Endometrial microvascular endothelial cells (primary cell): ENCODE measurements around the gene FAM216B. TPM values are rescaled to one million over a fixed set of nuclear protein-coding genes. Genes with fewer than 3 reads are reported as not detected.
"Not testable (repeated sequence)": the region's sequence is repeated elsewhere in the genome, so short reads cannot be mapped to it uniquely, and the experiment has no call there.

ENCODE experiments used
- in situ Hi-C: cut with HindIII; loops from 2 replicates; pipeline ENCODE4 v1.10.0; 2017; ENCODE audit warnings: low sequenced_read_pairs, low pct_unique_long_range_greater_than_20kb; ENCODE audit errors: inconsistent ontology term
- total RNA-seq: library from RNA; depleted of rRNA; stranded (reverse); fragments of >200 nt; gene quantifications from one replicate; pipeline ENCODE4 v1.2.3, GENCODE V29; 2015; ENCODE audit errors: inconsistent ontology term

Gene FAM216B
- total RNA-seq, 1 donor from 2014 or later: not detected

- in situ Hi-C loops: no loop called here
Measured at GRCh38 chr13:42769650-42770049, 11.7 kb upstream of the FAM216B start.

GRCh38 chr13:42776558-42776957 lies 4.8 kb upstream of the FAM216B start:
- in situ Hi-C loops: not testable (repeated sequence)

DNA sequence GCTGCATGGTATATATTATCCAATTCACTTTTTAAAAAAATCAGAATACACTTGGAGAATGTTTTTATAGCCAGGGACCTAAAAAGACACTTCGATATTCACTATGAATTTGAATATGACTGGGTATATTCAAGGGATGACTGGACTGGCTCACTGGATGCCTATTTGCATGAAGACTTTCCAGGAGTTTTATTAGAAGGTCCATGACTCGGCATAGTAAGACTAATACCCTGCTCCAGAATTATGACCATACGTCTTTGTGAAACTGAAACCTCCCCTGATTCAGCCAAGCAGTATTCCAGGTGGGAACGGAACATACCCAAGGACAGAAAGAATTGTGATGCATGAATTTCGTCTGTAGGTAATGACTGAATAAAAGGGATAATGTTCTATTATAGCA lies 3.9 kb upstream of the FAM216B start:
- in situ Hi-C loops: no loop called here

DNA sequence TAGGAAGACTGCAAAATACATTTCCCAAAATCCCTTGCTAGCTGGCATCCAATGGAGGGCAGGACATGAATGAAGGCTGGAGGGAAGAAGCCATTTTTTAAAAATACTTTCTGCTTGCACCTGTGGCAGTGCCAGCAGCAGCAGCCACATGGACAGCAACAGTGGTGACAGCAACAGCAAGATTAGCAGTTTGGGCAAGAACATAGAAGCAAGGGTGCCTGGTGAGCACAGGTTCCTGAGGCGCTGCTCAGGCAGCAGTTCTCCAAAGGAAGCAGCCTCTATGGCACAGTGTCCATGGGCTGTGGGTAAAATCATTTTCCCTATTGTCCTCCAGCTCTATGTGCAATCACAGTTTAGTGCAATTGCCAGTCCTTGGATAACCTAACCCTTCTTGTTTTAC lies 1.3 kb upstream of the FAM216B start:
- in situ Hi-C loops: no loop called here

GRCh38 chr13:42786715-42787114 lies 5.3 kb downstream of the FAM216B start:
- in situ Hi-C loops: no loop called here

DNA sequence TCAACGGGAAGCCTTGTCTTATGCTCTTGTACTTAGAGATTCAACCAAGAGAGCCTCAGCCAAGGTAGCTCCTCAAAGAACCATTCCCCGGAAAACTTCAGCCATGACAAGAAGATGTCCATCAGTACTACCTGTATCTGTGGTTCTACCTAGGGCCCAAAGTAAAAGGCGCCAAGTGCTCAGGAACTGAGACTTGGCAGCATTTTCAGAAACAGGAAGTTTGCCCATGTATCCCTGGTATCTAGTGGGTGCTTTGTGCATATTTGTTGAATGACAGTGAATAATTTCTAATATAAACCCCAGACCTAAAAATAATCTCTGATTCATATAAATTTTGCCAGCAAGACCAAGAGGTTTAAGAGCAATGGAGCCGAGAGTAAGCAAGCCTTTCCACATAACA lies 7.2 kb downstream of the FAM216B start:
- in situ Hi-C loops: no loop called here

DNA sequence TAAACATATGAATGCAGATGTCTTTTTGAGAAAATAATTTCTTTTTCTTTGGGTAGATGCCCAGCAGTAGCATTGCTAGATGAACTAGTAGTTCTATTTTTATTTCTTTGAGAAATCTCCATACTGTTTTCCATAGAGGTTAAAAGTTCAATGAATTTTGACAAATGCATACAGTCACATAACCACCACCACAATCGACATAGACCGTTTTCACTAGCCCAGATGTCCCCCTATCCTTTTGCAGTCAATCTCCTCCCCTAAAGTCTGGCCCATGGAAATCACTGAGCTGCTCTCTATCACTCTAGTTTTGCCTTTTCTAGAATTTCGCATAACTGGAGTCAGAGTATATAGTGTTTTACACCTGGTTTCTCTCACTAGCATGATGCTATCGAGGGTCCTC lies 10.8 kb downstream of the FAM216B start:
- in situ Hi-C loops: no loop called here

DNA sequence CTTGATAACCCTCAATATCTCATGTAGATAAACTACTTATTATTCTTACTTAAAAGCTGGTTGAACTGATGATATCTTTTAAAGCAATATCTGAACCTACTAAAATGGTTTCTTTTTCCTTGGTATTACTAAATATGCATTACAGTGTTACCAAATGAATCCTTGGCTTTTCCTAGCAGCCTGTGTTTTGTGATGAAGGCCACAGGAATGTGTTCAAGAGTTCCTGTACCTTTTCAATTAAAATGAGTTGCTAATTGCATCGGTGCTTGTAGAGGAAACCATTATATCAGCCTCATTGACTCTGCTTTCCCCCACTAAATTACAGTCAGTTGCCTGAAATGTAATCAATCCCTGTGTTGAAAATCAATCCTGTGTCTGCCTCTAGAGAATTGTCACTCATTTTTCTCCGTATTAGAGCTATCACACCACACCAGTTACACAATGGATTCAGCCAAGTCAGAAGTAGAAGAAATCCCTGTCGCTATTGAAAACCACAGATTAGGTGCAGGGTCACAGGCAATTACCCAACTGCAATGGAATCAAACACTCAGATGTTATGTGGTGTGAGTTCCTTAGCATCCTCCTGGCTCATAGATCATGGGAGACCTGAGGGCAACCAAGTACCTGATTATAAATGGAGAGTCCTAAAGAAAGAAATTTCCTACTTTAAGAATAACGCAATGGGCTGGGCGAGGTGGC lies 13.3 kb downstream of the FAM216B start:
- in situ Hi-C loops: no loop called here

DNA sequence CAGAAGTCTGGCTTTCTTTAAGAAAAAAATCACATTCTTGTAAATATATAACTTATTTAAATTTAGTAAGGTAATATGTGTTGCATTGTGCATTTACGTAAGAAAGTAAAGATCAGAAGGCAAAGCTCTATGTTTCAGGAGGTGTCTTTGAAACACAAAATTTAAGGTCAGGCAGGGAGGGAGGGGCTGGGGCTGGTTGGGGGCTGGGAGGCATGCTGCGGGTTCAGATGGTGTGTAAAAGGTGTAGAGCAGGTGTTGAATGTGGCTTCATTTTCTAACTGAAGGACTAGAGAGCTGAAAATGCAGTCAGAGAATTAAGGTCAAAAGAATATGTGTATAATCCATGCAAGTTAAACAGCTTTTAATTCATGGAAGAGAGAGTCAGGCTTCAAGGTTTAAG lies 14.3 kb downstream of the FAM216B start:
- in situ Hi-C loops: no loop called here

- in situ Hi-C loops: no loop called here
Measured at GRCh38 chr13:42796747-42797356, 15.5 kb downstream of the FAM216B start.

DNA sequence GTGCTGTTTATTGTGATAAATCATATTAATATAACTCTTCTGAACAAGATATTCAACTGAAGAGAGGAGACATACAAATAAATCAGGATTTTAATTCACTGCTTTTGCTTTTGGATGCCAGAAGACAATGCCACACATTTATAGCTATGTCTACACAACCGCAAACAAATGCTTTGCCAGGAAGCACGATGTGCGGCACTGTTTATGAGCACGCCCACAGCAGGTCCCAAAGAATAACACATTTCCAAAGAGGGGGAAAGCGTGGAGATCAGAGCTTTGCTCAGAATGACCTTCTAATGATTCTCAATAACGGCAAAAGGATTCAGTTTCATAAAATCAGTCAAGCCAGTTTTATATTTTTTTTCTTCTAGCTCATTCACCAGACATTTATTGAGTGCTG lies 16.7 kb downstream of the FAM216B start:
- in situ Hi-C loops: no loop called here

DNA sequence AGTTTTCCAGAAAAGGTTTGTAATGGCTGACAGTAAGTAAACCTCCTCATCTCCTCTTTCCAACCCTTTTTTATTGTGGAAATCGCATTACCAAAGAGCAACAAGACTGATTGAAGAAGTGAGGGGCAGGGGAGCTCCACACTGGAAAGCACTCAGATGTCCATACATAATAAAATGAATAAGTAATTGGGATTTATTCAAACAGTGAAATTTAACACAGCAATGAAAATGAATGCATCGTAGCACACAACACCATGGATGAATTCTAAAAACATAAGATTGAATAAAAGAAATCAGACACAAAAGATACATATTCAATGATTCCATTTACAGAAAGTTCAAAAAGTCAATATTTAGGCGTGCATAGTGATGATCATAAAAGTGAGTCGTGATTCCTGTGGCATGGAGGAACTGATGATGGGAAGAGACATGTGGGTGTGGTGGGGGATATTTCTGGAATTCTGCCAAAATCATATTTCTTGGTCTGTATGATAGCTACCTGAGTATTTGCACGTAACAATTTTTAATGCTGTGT lies 18.8 kb downstream of the FAM216B start:
- in situ Hi-C loops: no loop called here

GRCh38 chr13:42803563-42804204 lies 22.3 kb downstream of the FAM216B start:
- in situ Hi-C loops: no loop called here

GRCh38 chr13:42804244-42804874 lies 23.0 kb downstream of the FAM216B start:
- in situ Hi-C loops: no loop called here

GRCh38 chr13:42807241-42807640 lies 25.9 kb downstream of the FAM216B start:
- in situ Hi-C loops: no loop called here

DNA sequence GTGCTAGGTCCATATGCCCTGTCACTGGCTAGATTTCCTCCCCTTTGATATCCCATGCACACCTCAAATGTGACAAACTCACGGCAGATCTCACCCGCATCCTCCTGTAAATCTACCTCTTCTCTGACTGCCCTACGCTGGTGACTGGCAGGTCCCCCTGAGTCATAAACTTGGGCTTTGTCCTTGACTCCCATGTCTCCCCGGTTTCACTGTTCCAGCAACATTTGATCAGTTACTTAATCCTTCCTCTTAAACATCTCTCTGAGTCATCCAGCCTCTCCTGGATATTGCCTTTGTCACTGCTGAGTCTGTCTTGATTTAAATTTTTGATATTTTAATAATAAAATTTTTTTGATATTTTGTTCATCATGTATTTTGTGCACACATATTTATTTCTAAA lies 26.5 kb downstream of the FAM216B start:
- in situ Hi-C loops: no loop called here

DNA sequence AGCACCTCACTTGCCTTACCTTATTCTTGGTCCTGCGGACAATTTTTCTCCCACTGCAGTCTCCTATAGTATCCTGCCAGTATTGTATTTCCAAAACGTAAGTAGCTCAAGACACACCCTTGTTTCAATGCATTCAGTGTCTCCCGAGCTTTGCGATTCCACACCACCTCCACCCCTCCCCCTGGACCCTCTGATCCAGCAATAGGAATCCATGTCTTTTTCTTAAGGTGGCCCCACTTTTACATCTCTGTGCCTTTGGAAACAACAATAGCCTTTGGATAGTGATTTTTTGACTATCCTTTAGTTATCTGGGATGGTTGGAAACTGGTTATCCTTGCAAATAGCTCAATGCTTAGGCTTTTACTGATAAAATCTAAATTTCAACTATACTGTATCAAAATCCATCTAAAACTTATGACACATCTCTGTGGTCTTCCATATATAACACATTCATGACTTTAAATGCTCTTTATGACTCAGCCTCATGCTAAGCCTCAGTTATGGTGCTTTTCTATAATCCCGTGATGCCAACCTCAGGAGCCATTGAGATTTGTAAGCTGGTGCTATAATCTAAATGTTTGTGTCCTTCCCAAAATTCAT lies 27.1 kb downstream of the FAM216B start:
- in situ Hi-C loops: no loop called here

DNA sequence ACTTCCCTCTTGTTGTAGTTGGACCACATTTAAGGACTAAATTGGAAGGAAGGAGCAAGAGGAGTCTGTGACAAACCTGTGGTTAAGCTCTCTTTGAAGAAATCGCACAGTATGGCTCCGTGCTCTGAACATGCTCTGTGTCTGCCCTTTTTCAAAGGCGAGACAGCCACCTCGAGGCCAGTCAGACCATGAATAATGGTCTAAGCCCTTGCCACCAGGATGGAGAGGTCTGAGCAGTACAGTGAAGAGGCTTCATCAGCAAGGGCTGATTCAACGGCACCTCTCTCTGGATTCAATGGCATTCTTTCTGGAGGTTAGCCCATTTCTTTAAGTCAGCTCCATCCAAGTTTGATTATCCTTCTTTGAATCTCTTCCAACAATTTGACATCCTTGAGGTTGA lies 30.9 kb downstream of the FAM216B start:
- in situ Hi-C loops: no loop called here

GRCh38 chr13:42814868-42815267 lies 33.5 kb downstream of the FAM216B start:
- in situ Hi-C loops: no loop called here
